Measurements from ENCODE around the gene DRG1. TPM values are rescaled to one million over a fixed set of nuclear protein-coding genes. Genes with fewer than 3 reads are reported as not detected.

Gene DRG1
- total and polyA plus RNA-seq, 2 experiments from 2014 or later, result 63.9 to 87.6 TPM

GRCh38 chr22:31425331-31426050 lies 26.1 kb downstream of the DRG1 start (continued):
- TF ChIP-seq REST (IDR thresholded peaks at IDR 0.05; ENCODE audit: unreplicated experiment), result no peak

GRCh38 chr22:31431950-31432349 lies 32.5 kb downstream of the DRG1 start:
- H3K36me3 Mint-ChIP-seq (ENCODE audit: low read depth), result peaks cover 81% of the 10 kb centered on the region
- H2AFZ ChIP-seq, result no peak overlapping the region
- no peaks in the 10 kb centered on the region for H3K9me2 ChIP-seq (ENCODE audit: insufficient read depth)
- H3K27me3 ChIP-seq (ENCODE audit: insufficient read depth), result no peaks in the 10 kb centered on the region
- H3F3A ChIP-seq (replicated peaks; ENCODE audit: low read depth), result no peaks in the 10 kb centered on the region
- peaks cover 46% of the 10 kb centered on the region for H3K36me3 ChIP-seq (ENCODE audit: insufficient read depth)
- ATAC-seq, result no peak
- no peak overlapping the region for H3K27ac Mint-ChIP-seq
- no peak overlapping the region for H3K4me3 ChIP-seq
- H3K27ac ChIP-seq (ENCODE audit: low read depth), result no peak overlapping the region
- H3K4me1 ChIP-seq (ENCODE audit: insufficient read depth), result no peaks in the 10 kb centered on the region
- no peaks in the 10 kb centered on the region for H3K79me2 ChIP-seq (replicated peaks; ENCODE audit: insufficient read depth)
- no peak overlapping the region for H3K4me3 Mint-ChIP-seq
- no peaks in the 10 kb centered on the region for H3K4me1 Mint-ChIP-seq
- no peaks in the 10 kb centered on the region for H3K9me3 Mint-ChIP-seq
- H3K4me2 ChIP-seq, result no peak overlapping the region
- H3K27me3 Mint-ChIP-seq (ENCODE audit: insufficient read depth, low read depth, poor library complexity), result peaks cover 5% of the 10 kb centered on the region
- DNase-seq (ENCODE audit: low spot score), result no peak
- peaks cover 3% of the 10 kb centered on the region; the same call in 1 of the 2 replicates for H4K20me1 ChIP-seq (replicated peaks; ENCODE audit: insufficient read depth)
- TF ChIP-seq ZNF462 (CRISPR knock-in tag; IDR thresholded peaks at IDR 0.05) (no peak), EZH2 (IDR thresholded peaks at IDR 0.05; ENCODE audit: low read depth, unreplicated experiment) (no peak), ZNF331 (CRISPR knock-in tag; IDR thresholded peaks at IDR 0.05; ENCODE audit: low read depth) (no peak), ZNF114 (CRISPR knock-in tag; IDR thresholded peaks at IDR 0.05) (no peak), ETS1 (IDR thresholded peaks at IDR 0.05) (no peak), NANOG (IDR thresholded peaks at IDR 0.05; ENCODE audit: borderline replicate concordance) (no peak), CTCF (conservative IDR thresholded peaks at IDR 0.05; ENCODE audit: low read depth in 2 of 2) (no peak)

Data from GM23338 (cell line).